B cell (primary cell): ENCODE results near the gene PTP4A1. TPM values are rescaled to one million over a fixed set of nuclear protein-coding genes. Genes with fewer than 3 reads are reported as not detected.

Experiments used
- ATAC-seq: fragments of 200-7000 bp; cut with Tn5 transposase; one replicate; pipeline ENCODE4 v1.10.0; 2021; ENCODE audit warnings: low read depth, mild to moderate bottlenecking, moderate number of reproducible peaks, moderate library complexity
- CTCF ChIA-PET: fragments of 350-600 bp; sonication (Branson Sonifier 250); formaldehyde crosslinking; loops from one replicate; lab custom pipeline; 2021; ENCODE audit warnings: antibody characterized with exemption, inconsistent platforms; lab: Charles Lee
- POLR2A ChIA-PET: fragments of 350-600 bp; sonication (Branson Sonifier 250); formaldehyde crosslinking; loops from one replicate; lab custom pipeline; 2021; ENCODE audit warnings: antibody characterized with exemption; lab: Charles Lee
- DNase-seq: peaks from one replicate; pipeline ENCODE4 v3.0.0; 2013
- H2AFZ ChIP-seq: 2 replicates; pipeline ENCODE4 v1.6.1; 2012; ENCODE audit warnings: mild to moderate bottlenecking, low read depth, low read length; ENCODE audit not compliant: insufficient read depth, poor library complexity, severe bottlenecking
- H3K27ac ChIP-seq, 2 donors: 1 replicate in 1 of 2; 2 replicates in 1 of 2; pipeline ENCODE4 v1.5.1; 2012 to 2013; ENCODE audit warnings: low read length in 2 of 2, mild to moderate bottlenecking in 2 of 2, moderate library complexity in 1 of 2
- H3K27me3 ChIP-seq, 4 experiments: fragments of 200-600 bp in 1 of 4; sonication (generic) in 1 of 4; replicated peaks in 1 of 4; 1 replicate in 2 of 4; 2 replicates in 2 of 4; pipeline versions ENCODE4 v1.6.1 to v1.7.0; 2013 to 2016; ENCODE audit warnings: low read length in 3 of 4, mild to moderate bottlenecking in 2 of 4, mixed read lengths in 1 of 4, moderate library complexity in 1 of 4; ENCODE audit not compliant: insufficient read depth in 4 of 4, control insufficient read depth in 3 of 4; ENCODE audit errors: control extremely low read depth in 1 of 4
- H3K36me3 ChIP-seq, 2 experiments: replicated peaks in 1 of 2; 1 replicate in 1 of 2; 2 replicates in 1 of 2; pipeline versions ENCODE4 v1.6.1 to v1.7.1; 2013; ENCODE audit warnings: low read length in 1 of 2; ENCODE audit not compliant: insufficient read depth in 2 of 2, control insufficient read depth in 1 of 2; ENCODE audit errors: control extremely low read depth in 1 of 2, extremely low read depth in 1 of 2
- H3K4me1 ChIP-seq, 2 donors: fragments of 200-600 bp in 1 of 2; sonication (generic) in 1 of 2; 1 replicate in 1 of 2; 2 replicates in 1 of 2; pipeline versions ENCODE4 v1.5.1 to v1.6.1; 2013 to 2017; ENCODE audit warnings: low read length in 2 of 2; ENCODE audit not compliant: control insufficient read depth in 2 of 2, insufficient read depth in 2 of 2
- H3K4me2 ChIP-seq: replicated peaks from 2 replicates; pipeline ENCODE3; 2012; ENCODE audit warnings: mild to moderate bottlenecking, low read depth, low read length; ENCODE audit not compliant: poor library complexity, severe bottlenecking
- H3K4me3 ChIP-seq, 5 experiments: fragments of 200-600 bp in 1 of 5; sonication (generic) in 1 of 5; 1 replicate in 3 of 5; 2 replicates in 2 of 5; pipeline versions ENCODE4 v1.5.1 to v1.7.0; 2011 to 2016; ENCODE audit warnings: low read length in 4 of 5, mild to moderate bottlenecking in 4 of 5, low read depth in 2 of 5, control low read depth in 1 of 5, moderate library complexity in 1 of 5; ENCODE audit not compliant: insufficient read depth in 1 of 5; ENCODE audit errors: control extremely low read depth in 1 of 5, extremely low read depth in 1 of 5
- H3K79me2 ChIP-seq: fragments of 200-600 bp; sonication (generic); one replicate; pipeline ENCODE4 v1.6.0; 2016; ENCODE audit warnings: low read length; ENCODE audit not compliant: control insufficient read depth, insufficient read depth
- H3K9ac ChIP-seq: fragments of 200-600 bp; sonication (generic); 2 replicates; pipeline ENCODE4 v1.6.1; 2017; ENCODE audit warnings: mild to moderate bottlenecking, low read length, moderate library complexity
- H3K9me3 ChIP-seq, 3 donors: one replicate each; pipeline versions ENCODE4 v1.6.1 to v1.7.1; 2013; ENCODE audit warnings: low read length in 2 of 3; ENCODE audit not compliant: control insufficient read depth in 2 of 3, insufficient read depth in 1 of 3; ENCODE audit errors: control extremely low read depth in 1 of 3
- H4K20me1 ChIP-seq: 2 replicates; pipeline ENCODE4 v1.6.0; 2012; ENCODE audit warnings: mild to moderate bottlenecking, low read length; ENCODE audit not compliant: insufficient read depth, control insufficient read depth, poor library complexity, severe bottlenecking
- H3K27ac Mint-ChIP-seq: one replicate; pipeline ENCODE4 v1.8.0; 2021; ENCODE audit warnings: mixed read lengths
- H3K27me3 Mint-ChIP-seq: one replicate; pipeline ENCODE4 v1.8.0; 2021; ENCODE audit warnings: mixed read lengths
- H3K4me1 Mint-ChIP-seq: one replicate; pipeline ENCODE4 v1.8.0; 2021; ENCODE audit warnings: mixed read lengths
- H3K4me3 Mint-ChIP-seq: one replicate; pipeline ENCODE4 v1.8.0; 2021; ENCODE audit warnings: mixed read lengths
- H3K9me3 Mint-ChIP-seq: one replicate; pipeline ENCODE4 v1.8.0; 2022; ENCODE audit warnings: mixed read lengths; ENCODE audit not compliant: insufficient read depth
- EZH2 ChIP-seq: IDR thresholded peaks from 2 replicates; pipeline ENCODE4 v1.6.1; 2012; ENCODE audit warnings: borderline replicate concordance, low read depth, mild to moderate bottlenecking, moderate library complexity, low read length; ENCODE audit not compliant: insufficient read depth, poor library complexity, severe bottlenecking
- WGBS: methylation state at CpG from one replicate; pipeline ENCODE4 v1.1.5; 2013; ENCODE audit warnings: missing lambda C conversion rate; ENCODE audit not compliant: insufficient coverage; 5-methylcytosine and 5-hydroxymethylcytosine counted together
- intact Hi-C: fragments of 100-400 bp; cut with micrococcal nuclease; formaldehyde crosslinking; loops from one replicate; pipeline ENCODE4 v1.10.0; 2022
- polyA plus RNA-seq: library from polyadenylated mRNA; depleted of rRNA; stranded (reverse); fragments of >200 nt; gene quantifications from 2 replicates; pipeline ENCODE4 v1.2.3, GENCODE V29; 2012
- total RNA-seq, 2 donors: library from RNA; stranded (reverse); fragments of 120-200 nt in 1 of 2; gene quantifications; 1 replicate in 1 of 2; 2 replicates in 1 of 2; pipeline versions ENCODE4 v1.2.3 to v1.2.4, GENCODE V29; 2013 to 2022
- TF ChIP-seq, protein P1 (sequence below): fragments of 200-600 bp; IDR thresholded peaks from one replicate; pipeline ENCODE4 v1.8.0; 2022; ENCODE audit warnings: antibody characterized with exemption, mild to moderate bottlenecking

Gene PTP4A1
- total and polyA plus RNA-seq, 2 donors (not counting 1 experiment from before 2014, with no cell fraction given) = 33.7 to 80.6 TPM

GRCh38 chr6:63563235-63563634, 9.0 kb upstream of the PTP4A1 start:
- no peak overlapping the region for H3K9ac ChIP-seq
- DNase-seq (no peak), ATAC-seq (no peak)
- intact Hi-C loops = no loop called here
- no peaks in the 10 kb centered on the region for H3K9me3 ChIP-seq
- H3K36me3 ChIP-seq = no peaks in the 10 kb centered on the region
- 100% methylated on average over 1 of the region's 1 CpG for WGBS
- no peak overlapping the region for H3K27ac ChIP-seq
- peaks cover 0 to 3% (median 0%) of the 10 kb centered on the region in 4 experiments for H3K27me3 ChIP-seq
- no peak for TF ChIP-seq EZH2
- TF ChIP-seq, protein P1, sequence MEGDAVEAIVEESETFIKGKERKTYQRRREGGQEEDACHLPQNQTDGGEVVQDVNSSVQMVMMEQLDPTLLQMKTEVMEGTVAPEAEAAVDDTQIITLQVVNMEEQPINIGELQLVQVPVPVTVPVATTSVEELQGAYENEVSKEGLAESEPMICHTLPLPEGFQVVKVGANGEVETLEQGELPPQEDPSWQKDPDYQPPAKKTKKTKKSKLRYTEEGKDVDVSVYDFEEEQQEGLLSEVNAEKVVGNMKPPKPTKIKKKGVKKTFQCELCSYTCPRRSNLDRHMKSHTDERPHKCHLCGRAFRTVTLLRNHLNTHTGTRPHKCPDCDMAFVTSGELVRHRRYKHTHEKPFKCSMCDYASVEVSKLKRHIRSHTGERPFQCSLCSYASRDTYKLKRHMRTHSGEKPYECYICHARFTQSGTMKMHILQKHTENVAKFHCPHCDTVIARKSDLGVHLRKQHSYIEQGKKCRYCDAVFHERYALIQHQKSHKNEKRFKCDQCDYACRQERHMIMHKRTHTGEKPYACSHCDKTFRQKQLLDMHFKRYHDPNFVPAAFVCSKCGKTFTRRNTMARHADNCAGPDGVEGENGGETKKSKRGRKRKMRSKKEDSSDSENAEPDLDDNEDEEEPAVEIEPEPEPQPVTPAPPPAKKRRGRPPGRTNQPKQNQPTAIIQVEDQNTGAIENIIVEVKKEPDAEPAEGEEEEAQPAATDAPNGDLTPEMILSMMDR = no peak
- H3K9me3 Mint-ChIP-seq = no peaks in the 10 kb centered on the region
- H3K27ac Mint-ChIP-seq = no peak overlapping the region
- H3K79me2 ChIP-seq = no peaks in the 10 kb centered on the region
- H4K20me1 ChIP-seq = no peaks in the 10 kb centered on the region
- H3K4me1 ChIP-seq = no peaks in the 10 kb centered on the region
- H2AFZ ChIP-seq = no peak overlapping the region
- no peak overlapping the region for H3K4me2 ChIP-seq
- ChIA-PET POLR2A (no interaction called here), CTCF (no interaction called here)
- H3K4me3 Mint-ChIP-seq = no peak overlapping the region
- peaks cover 3% of the 10 kb centered on the region for H3K27me3 Mint-ChIP-seq
- H3K4me1 Mint-ChIP-seq = no peaks in the 10 kb centered on the region
- no peak overlapping the region for H3K4me3 ChIP-seq

- intact Hi-C loops = no loop called here
- H4K20me1 ChIP-seq = no peaks in the 10 kb centered on the region
- no peaks in the 10 kb centered on the region for H3K79me2 ChIP-seq
- H3K36me3 ChIP-seq = no peaks in the 10 kb centered on the region
- ChIA-PET POLR2A (no interaction called here), CTCF (interaction anchor here (1.5 to 2.3 kb wide), 2 partner anchors 9 to 33 kb away, joined by 5 to 9 read pairs; no protein-coding TSS in a partner anchor)
- no peak for ATAC-seq
- no CpG with 5 or more reads among the region's 4 CpGs for whole genome bisulfite sequencing
- no peaks in the 10 kb centered on the region for H3K4me1 Mint-ChIP-seq
- H3K27me3 ChIP-seq = peaks cover 0 to 2% (median 0%) of the 10 kb centered on the region in 4 experiments
- H3K4me2 ChIP-seq = no peak overlapping the region
- no peak for DNase-seq
- no peak overlapping the region for H3K27ac Mint-ChIP-seq
- H3K27ac ChIP-seq = no peak overlapping the region
- no peaks in the 10 kb centered on the region for H3K9me3 Mint-ChIP-seq
- no peak overlapping the region for H3K4me3 ChIP-seq
- no peak overlapping the region for H3K9ac ChIP-seq
- H2AFZ ChIP-seq = no peak overlapping the region
- H3K9me3 ChIP-seq = no peaks in the 10 kb centered on the region
- H3K4me3 Mint-ChIP-seq = no peak overlapping the region
- H3K27me3 Mint-ChIP-seq = peaks cover 3% of the 10 kb centered on the region
- no peak for TF ChIP-seq EZH2
- TF ChIP-seq, protein P1 = no peak
- no peaks in the 10 kb centered on the region for H3K4me1 ChIP-seq
These were observed 7.1 kb upstream of the PTP4A1 start for GRCh38 chr6:63565058-63565726.
